NCI-H146 treated with DMSO at 0.1 percent for 48 hours (cell line): ENCODE data around the gene LTBR.
"Not testable (repeated sequence)": the region's sequence is repeated elsewhere in the genome, so short reads cannot be mapped to it uniquely, and the experiment has no call there.

Source experiments
- DNase-seq: peaks from one replicate; lab custom pipeline; 2025; ENCODE audit not compliant: unreplicated experiment; lab: John Stamatoyannopoulos, UW

The LTBR gene

GRCh38 chr12:6424866-6425265 is 40.9 kb downstream of the LTBR start:
- no peak for DNase-seq

GRCh38 chr12:6425590-6426531 is 41.9 kb downstream of the LTBR start:
- no peak for DNase-seq

DNA sequence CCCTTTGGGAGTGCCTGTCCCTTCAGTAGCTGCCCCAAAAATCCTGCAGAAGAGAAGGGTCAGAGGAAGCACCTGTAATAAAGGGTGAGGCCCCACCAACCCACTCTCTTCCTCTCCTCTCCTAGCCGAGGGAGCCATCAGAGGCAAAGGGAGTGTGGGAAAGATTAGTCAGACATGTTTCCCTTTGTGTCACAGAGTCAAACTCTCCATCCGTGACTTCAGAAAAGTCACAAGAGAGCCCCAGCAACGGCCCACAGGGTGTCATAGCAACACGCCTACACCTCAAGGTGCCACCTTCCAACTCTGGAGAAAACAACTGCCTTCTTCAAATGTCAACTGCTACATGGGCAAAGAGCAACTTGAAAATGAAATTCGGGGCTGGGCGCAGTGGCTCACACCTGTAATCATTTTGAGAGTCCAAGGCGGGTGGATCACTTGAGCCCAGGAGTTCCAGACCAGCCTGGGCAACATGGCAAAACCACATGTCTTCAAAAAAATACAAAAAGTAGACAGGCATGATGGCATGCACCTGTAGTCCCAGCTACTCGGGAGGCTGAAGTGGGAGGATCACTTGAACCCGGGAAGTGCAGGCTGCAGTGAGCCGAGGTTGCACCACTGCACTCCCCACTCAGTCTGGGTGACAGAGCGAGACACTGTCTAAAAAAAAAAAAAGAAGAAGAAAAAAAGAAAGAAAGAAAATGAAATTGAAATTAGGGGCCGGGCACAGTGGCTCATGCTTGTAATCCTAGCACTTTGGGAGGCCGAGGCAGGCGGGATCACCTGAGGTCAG is 43.1 kb downstream of the LTBR start:
- DNase-seq: no peak

GRCh38 chr12:6427796-6428195 is 43.8 kb downstream of the LTBR start:
- not testable (repeated sequence) for DNase-seq

GRCh38 chr12:6428326-6428725 is 44.4 kb downstream of the LTBR start:
- no peak for DNase-seq

- DNase-seq: peak; percentile 42
These were observed 46.4 kb downstream of the LTBR start for GRCh38 chr12:6430124-6430989.

DNA sequence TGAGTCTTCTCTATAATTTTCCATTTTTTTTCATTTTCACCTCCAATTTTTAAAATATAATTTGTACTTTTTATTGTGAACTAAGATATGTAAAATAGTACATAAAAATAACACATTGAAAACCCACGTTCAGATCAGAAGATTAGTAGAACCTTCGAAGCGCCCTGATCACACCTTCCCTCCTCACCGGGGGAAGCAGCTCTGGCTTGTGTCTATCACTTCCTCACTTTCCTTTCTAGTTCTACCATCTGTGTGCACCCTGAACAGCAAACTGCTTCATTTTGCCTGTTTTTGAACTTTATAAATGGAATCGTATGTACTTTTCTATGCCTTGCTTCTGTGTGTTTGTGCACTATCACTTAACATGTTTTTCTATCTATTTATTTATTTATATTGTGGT is 49.0 kb downstream of the LTBR start:
- DNase-seq: no peak

DNA sequence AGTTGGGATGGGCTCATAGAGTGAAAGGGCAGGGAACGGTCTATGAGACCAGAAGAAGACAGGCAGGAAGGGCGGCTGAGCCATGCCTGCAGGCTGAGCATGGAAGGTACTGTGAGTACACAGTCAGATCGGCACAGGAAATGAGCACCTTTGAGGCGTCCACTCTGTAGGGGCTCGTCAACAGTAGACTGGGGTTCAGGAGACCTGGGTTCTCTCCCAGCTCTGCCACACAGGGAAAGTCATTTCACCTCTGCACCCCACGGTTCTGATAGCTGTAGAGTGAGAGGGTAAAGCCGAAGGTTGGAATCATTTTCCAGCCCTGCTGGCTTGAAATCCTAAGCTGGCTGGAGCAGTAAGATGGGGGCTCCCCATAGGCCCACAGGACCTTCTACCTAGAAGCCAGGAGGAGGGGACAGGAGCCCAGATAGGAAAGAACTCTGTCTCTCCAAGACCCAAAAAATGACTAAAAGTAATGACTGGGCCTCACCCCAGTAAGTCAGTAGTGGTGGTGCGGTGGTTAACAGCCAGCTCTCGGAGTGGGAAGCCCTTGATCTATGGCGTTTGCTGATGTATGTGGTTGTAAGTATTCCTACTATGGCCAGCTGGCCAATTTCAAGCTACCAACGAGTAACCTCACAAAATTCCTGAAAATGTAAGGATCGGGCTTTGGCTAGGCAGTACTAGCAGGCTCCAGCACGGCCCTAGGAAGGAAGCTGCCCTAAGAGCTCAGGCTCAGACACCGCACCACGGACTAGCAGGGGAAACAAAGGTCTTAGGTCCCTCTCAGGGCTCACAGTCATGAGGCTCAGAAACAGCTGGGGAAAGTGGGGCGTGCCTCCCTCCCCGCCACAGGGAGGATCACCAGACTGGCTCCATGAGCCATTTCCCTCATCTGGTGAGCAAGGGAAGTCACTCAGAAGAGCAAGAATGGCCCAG is 50.5 kb downstream of the LTBR start:
- DNase-seq: no peak

DNA sequence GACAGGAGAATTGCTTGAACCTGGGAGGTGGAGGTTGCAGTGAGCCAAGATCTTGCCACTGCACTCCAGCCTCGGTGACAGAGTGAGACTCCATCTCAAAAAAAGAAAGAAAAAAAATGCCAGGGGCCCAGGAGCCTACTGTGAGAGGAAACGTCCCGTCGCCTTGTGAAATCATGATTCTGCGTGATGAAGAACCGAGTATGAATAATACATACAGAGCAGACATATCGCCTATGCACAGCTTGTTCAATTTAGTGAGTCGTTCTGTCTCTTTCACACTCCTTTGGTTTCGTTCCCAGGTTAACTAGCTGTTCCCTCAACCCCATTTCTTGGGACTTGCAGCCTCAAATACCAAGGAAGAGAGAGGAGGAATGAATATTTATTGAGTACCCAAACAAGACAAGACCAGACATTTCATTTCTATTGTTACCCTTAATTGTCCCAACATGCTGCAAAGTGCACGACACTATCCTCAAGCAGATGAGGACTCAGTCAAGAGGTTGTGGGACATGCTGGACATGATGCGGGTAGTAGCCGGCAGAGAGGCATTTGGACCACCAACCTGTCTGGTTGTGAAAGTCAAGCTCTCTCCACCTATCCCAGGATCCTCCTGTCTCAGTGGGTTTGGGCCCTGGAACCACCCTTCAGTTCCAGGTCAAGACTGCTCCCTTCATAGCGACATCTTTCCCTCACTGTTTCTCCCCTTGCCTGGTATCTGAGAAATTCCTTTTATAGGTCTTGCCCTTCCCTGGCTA is 52.2 kb downstream of the LTBR start:
- DNase-seq: no peak

DNA sequence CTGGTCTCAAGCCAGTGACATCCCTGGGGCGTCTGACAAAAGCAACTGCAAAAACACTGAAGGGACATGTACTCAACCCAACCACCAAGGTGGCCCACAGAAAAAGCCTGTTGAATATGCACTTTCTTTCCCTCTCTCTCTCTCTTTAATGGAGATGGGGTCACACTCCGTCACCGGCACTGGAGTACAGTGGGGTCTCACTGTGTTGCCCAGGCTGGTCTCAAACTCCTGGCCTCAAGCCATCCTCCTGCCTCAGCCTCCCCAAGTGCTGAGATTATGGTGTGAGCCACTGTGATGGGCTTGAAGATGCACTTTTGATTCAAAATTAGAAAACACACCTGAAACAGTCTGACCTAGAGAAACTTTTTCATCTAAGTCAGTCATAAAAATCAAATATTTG is 53.6 kb downstream of the LTBR start:
- DNase-seq: no peak

DNA sequence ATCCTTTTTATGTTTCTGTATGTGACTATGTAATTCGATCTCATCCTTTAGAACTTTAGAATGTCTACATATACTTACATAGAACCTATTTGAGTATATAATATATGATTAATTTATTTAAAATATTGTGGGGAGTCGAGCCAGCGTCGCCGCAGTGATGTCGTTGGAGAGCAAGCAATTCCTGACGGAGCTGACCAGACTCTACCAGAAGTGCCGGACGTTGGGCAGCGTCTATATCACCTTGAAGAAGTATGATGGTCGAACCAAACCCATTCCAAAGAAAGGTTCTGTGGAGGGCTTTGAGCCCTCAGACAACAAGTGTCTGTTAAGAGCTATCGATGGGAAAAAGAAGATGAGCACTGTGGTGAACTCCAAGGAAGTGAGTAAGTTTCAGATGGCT is 54.4 kb downstream of the LTBR start:
- no peak for DNase-seq

GRCh38 chr12:6440391-6440790 is 56.4 kb downstream of the LTBR start:
- no peak for DNase-seq
